KMS-11 (cell line): Measurements from ENCODE around the gene TEX44.
A peak's percentile ranks its signal among the peaks of the same experiment; 100 is the strongest.

ENCODE experiments used
- H2AFZ ChIP-seq: fragments of 200-600 bp; sonication (generic); 2 replicates; pipeline ENCODE4 v1.6.1; 2016; ENCODE audit warnings: antibody characterized with exemption, mixed run types, low read depth
- H3K27ac ChIP-seq: fragments of 200-600 bp; sonication (generic); 2 replicates; pipeline ENCODE4 v1.6.1; 2016; ENCODE audit warnings: mild to moderate bottlenecking, mixed run types
- H3K27me3 ChIP-seq: fragments of 200-600 bp; sonication (generic); 2 replicates; pipeline ENCODE4 v1.6.1; 2017; ENCODE audit warnings: mild to moderate bottlenecking, low read depth, mixed run types, moderate library complexity; ENCODE audit not compliant: insufficient read depth
- H3K36me3 ChIP-seq: fragments of 200-600 bp; sonication (generic); 2 replicates; pipeline ENCODE4 v1.6.1; 2017; ENCODE audit warnings: mild to moderate bottlenecking, mixed run types; ENCODE audit not compliant: insufficient read depth
- H3K4me1 ChIP-seq: fragments of 200-600 bp; sonication (generic); 2 replicates; pipeline ENCODE4 v1.6.1; 2016; ENCODE audit warnings: mild to moderate bottlenecking, low read depth, mixed run types; ENCODE audit not compliant: poor library complexity, severe bottlenecking
- H3K4me2 ChIP-seq: fragments of 200-600 bp; sonication (generic); 2 replicates; pipeline ENCODE4 v1.7.0; 2016; ENCODE audit warnings: mild to moderate bottlenecking, mixed run types
- H3K4me3 ChIP-seq: fragments of 200-600 bp; sonication (generic); IDR thresholded peaks from 2 replicates; pipeline ENCODE4 v1.6.1; 2017; ENCODE audit warnings: low read depth, low read length, mixed read lengths; ENCODE audit not compliant: insufficient read depth
- H3K79me2 ChIP-seq: fragments of 200-600 bp; sonication (generic); 2 replicates; pipeline ENCODE4 v1.6.1; 2016; ENCODE audit warnings: low read depth, mixed run types; ENCODE audit not compliant: insufficient read depth
- H3K9ac ChIP-seq: fragments of 200-600 bp; sonication (generic); 2 replicates; pipeline ENCODE4 v1.6.1; 2016; ENCODE audit warnings: mild to moderate bottlenecking, mixed run types
- H4K20me1 ChIP-seq: fragments of 200-600 bp; sonication (generic); 2 replicates; pipeline ENCODE4 v1.6.1; 2016; ENCODE audit warnings: mild to moderate bottlenecking, mixed run types; ENCODE audit not compliant: insufficient read depth
- TF ChIP-seq, protein P1 (sequence below): fragments of 200-600 bp; sonication (generic); conservative IDR thresholded peaks from 2 replicates; pipeline ENCODE4 v1.6.1; 2017; ENCODE audit warnings: low read depth, mild to moderate bottlenecking, antibody characterized with exemption, low read length, moderate library complexity, mixed read lengths

The TEX44 gene

DNA sequence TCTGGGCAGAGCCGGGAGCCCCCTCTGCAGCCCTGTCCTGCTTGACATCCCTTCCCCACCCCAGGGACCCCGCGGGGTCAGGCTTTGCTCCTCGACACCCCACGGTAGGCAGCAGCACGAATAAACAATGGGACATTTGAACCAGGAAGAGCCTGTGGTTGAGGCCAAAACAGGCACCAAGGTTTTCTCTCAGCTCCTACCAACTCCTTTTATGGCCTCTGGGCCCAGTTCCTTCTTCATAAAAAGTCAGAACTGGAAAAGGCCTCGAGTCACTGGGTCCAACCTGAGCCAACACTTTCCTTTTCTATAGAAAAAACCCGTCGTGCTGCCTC, 20.6 kb downstream of the TEX44 start:
- Histone ChIP-seq H3K4me2 (peak overlapping the region; percentile 99), H3K27ac (peak overlapping the region; percentile 99), H3K9ac (peak overlapping the region; percentile 84), H3K4me1 (peaks cover 24% of the 10 kb centered on the region), H3K4me3 (peak overlapping the region; percentile 32), H3K79me2 (no peaks in the 10 kb centered on the region), H3K36me3 (no peaks in the 10 kb centered on the region), H4K20me1 (no peaks in the 10 kb centered on the region), H2AFZ (peak overlapping the region; percentile 77; the same call in 1 of the 2 replicates), H3K27me3 (no peaks in the 10 kb centered on the region)
- TF ChIP-seq, protein P1, sequence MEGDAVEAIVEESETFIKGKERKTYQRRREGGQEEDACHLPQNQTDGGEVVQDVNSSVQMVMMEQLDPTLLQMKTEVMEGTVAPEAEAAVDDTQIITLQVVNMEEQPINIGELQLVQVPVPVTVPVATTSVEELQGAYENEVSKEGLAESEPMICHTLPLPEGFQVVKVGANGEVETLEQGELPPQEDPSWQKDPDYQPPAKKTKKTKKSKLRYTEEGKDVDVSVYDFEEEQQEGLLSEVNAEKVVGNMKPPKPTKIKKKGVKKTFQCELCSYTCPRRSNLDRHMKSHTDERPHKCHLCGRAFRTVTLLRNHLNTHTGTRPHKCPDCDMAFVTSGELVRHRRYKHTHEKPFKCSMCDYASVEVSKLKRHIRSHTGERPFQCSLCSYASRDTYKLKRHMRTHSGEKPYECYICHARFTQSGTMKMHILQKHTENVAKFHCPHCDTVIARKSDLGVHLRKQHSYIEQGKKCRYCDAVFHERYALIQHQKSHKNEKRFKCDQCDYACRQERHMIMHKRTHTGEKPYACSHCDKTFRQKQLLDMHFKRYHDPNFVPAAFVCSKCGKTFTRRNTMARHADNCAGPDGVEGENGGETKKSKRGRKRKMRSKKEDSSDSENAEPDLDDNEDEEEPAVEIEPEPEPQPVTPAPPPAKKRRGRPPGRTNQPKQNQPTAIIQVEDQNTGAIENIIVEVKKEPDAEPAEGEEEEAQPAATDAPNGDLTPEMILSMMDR, result no peak

DNA sequence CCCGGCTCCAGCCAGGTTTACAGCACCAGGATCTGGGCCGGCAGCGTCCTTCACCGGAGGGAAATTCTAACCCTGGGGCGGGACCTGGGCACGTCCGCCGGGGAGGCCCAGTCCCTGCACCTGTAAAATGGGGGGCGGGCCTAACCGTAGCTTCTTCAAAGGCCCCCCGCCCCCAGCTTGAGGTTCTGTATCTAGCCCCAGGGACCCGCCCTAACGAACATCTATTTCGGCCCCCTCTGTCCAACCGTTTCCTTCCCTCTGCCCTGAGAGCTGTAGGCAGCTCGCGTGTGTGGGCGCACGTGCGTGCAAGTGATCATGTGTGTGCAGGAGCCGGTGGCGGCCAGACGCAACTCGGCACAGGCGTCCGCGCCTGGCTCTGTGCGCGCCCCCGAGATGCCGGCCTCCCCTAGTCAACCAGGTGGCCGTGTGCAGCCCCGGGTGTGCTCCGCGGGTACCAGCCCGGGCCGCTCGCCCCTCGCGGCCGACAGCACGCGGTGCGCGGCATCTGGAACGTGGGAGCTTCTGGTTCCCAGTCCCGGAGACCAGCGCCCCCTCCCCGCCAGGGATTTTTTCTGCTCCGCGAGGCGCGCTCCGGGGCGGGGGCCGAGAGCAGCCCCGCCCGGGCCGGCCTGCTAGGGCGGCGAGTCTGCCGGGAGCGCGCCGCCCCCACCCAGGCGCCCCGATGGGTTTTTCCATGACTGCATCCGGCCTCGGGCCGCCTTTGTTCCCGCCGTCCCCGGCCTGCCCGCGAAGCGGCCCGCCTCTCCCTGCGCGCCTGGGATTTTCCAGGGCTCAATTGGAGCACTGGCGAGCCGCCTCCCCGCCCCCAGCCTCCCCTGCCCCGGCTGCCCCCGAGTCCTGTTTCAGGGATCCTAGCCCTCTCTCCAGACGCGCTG, 21.2 kb downstream of the TEX44 start:
- H3K4me2 ChIP-seq, result peak overlapping the region; percentile 99
- H3K4me1 ChIP-seq, result peaks cover 24% of the 10 kb centered on the region
- H4K20me1 ChIP-seq, result no peaks in the 10 kb centered on the region
- no peaks in the 10 kb centered on the region for H3K36me3 ChIP-seq
- peak overlapping the region; percentile 32 for H3K4me3 ChIP-seq
- no peaks in the 10 kb centered on the region for H3K79me2 ChIP-seq
- no peaks in the 10 kb centered on the region for H3K27me3 ChIP-seq
- H3K9ac ChIP-seq, result peak overlapping the region; percentile 84
- H2AFZ ChIP-seq, result peak overlapping the region; percentile 77
- H3K27ac ChIP-seq, result peak overlapping the region; percentile 99
- TF ChIP-seq, protein P1, result peak; percentile 38; the same call in 1 of the 2 replicates

DNA sequence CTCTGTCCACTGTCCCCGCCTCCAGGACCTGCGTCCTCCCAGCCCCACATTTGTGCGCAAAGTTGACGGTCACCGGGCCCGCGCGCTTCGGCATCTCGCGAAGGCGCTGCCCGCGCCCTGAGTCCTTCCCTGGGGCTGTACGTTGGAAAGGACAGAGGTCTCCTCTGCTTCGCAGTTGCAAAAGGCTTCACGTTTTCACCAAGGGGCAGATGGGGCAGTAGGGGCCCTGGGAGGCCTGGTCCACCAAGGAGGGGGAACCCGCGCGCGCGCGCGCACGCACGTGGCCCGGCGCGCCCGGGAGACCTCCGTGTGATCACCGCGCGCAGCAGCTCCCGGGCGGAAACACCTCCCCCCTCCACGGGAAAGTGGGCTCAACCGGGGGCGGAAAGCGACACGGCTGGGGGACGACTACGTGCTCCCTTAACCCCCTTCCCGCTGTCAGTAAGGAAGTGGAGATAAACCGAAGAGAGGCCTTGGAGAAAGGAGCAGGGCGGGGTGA, 21.9 kb downstream of the TEX44 start:
- H4K20me1 ChIP-seq, result no peaks in the 10 kb centered on the region
- H3K9ac ChIP-seq, result peak overlapping the region; percentile 84
- no peaks in the 10 kb centered on the region for H3K79me2 ChIP-seq
- peak overlapping the region; percentile 77 for H2AFZ ChIP-seq
- peaks cover 24% of the 10 kb centered on the region for H3K4me1 ChIP-seq
- H3K27me3 ChIP-seq, result no peaks in the 10 kb centered on the region
- no peak overlapping the region for H3K4me3 ChIP-seq
- TF ChIP-seq, protein P1, result no peak
- peak overlapping the region; percentile 99 for H3K4me2 ChIP-seq
- H3K27ac ChIP-seq, result peak overlapping the region; percentile 99
- no peaks in the 10 kb centered on the region for H3K36me3 ChIP-seq

DNA sequence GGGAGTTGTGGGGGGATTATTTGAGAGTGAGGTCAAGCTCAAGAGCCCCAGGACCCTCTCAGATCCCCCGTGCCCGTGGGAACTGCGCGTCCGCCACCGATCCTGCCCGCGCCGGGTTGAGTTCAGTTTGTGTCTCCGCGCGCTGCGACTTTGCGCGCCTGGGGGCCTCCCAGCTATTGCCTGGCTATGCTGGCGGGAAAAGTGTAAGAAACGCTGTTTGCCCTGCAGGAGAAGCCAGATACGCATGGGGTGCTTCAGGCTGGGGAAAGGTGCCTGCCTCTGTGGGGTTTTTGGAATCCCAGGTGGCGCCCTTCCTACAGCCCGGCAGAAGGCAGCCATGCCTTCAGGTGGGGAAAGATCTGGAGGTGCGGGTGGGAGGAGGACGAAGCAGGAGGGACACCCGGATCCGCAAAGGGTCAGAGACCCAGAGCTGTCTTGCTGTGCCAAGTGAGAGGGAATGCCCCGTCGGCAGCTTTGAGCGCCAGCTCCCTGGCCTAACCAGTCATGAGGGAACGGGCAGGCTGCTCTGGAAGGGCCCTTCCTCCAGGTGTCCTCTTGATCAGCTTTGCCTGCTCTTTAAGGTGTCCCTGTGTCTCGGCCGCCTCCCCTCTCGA, 22.5 kb downstream of the TEX44 start:
- Histone ChIP-seq H3K4me1 (peaks cover 24% of the 10 kb centered on the region), H2AFZ (peak overlapping the region; percentile 77; the same call in 1 of the 2 replicates), H3K36me3 (no peaks in the 10 kb centered on the region), H3K4me2 (0 out of 2 replicates have a peak overlapping the region, but pooled peaks have one; percentile 99), H4K20me1 (no peaks in the 10 kb centered on the region), H3K79me2 (no peaks in the 10 kb centered on the region), H3K4me3 (no peak overlapping the region), H3K9ac (peak overlapping the region; percentile 84; the same call in 1 of the 2 replicates), H3K27me3 (no peaks in the 10 kb centered on the region), H3K27ac (peak overlapping the region; percentile 99)
- TF ChIP-seq, protein P1, result no peak
